ENCODE results near the gene SYN1.

DNA sequence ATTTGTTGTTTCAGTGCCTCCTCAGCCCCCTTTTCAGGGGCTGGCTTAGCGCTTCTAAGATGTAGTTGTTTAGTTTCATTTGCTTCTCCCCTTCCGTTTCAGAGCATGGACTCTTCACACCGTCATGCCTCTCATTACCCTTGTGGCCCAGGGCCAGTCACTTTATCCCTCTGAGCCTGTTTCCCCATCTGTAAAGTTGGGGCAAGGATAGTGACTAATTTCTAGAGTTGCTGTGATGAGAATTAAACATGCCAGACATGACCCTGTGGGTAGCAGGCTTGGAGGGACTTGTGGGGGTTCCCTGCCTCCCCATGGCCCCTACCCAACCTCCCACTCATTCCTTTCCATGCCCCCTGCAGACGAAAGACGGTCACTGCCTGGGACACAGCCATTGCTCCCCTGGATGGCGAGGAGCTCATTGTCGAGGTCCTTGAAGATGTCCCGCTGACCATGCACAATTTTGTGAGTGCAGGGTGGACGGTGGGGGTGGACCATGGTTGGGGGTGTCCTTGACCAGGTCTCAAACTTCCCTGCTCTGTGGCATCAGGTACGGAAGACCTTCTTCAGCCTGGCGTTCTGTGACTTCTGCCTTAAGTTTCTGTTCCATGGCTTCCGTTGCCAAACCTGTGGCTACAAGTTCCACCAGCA is 55.1 kb downstream of the SYN1 start:
- TF ChIP-seq, protein P1, sequence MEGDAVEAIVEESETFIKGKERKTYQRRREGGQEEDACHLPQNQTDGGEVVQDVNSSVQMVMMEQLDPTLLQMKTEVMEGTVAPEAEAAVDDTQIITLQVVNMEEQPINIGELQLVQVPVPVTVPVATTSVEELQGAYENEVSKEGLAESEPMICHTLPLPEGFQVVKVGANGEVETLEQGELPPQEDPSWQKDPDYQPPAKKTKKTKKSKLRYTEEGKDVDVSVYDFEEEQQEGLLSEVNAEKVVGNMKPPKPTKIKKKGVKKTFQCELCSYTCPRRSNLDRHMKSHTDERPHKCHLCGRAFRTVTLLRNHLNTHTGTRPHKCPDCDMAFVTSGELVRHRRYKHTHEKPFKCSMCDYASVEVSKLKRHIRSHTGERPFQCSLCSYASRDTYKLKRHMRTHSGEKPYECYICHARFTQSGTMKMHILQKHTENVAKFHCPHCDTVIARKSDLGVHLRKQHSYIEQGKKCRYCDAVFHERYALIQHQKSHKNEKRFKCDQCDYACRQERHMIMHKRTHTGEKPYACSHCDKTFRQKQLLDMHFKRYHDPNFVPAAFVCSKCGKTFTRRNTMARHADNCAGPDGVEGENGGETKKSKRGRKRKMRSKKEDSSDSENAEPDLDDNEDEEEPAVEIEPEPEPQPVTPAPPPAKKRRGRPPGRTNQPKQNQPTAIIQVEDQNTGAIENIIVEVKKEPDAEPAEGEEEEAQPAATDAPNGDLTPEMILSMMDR (IDR thresholded peaks at IDR 0.05; ENCODE audit: insufficient read depth, low read depth, low read length): no peak
- no peak for TF ChIP-seq EZH2 (IDR thresholded peaks at IDR 0.05; ENCODE audit: insufficient read depth, low read length)
